ENCODE data around the gene PEX26.
"Not testable (repeated sequence)": the region's sequence is repeated elsewhere in the genome, so short reads cannot be mapped to it uniquely, and the experiment has no call there.

The PEX26 gene

DNA sequence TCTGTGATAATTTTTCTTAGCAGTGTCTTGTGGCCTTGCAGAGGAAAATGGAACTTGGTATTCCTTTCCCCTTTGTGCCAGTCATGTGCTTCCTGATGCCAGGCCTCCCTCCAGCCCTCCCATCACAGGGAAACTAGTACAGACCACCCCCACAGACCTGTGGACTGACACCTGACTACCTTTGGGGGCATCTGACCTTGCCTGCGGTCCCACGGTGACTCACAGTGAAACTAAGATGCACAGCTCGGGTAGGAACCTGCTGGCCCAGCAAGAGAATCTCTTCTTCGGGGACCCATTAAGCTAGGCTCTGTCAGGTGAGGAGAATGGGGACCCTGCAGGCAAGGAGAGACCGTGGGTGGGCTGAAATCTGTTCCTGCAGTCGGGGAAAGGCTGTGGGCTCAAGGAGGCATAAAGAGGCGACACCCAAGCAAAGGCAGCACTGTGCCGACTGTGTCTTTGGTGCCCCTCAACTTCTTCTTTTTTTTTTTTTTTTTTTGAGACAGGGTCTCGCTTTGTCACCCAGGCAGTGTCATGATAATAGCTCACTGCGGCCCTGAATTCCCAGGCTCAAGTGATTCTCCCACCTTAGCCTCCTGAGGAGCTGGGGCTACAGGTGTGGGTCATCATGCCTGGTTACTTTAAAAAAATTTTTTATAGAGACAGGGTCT lies 20.8 kb upstream of the PEX26 start:
- DNase-seq = no peak

DNA sequence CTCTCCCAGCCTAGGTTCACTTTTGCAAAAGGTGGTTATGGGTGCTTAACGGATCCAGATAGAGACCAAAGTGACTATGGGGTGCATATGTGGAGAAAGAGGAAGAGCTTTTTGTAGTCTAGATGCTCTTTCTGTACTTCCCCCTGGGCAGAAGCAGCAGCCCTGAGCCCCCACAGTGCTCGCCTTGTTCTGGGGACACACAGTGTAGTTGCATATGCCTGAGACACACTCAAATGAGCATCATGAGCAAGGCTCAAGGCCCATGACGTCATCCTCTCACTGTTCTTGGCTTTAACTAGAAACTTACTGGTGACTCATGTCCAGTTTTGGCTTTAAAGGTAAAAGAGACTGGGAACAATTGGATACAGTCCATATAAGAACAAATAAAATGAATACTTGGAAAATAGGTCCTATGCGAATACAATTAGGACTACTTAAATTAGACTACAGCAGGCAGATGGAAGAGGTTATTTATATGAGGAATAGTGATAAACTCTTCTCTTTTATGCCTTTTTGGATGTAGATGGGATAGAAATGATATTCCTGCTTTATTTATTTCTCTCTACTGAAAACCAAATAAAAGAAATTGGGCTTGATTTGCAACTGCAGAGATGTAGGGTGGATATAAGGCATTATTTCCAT lies 20.1 kb upstream of the PEX26 start:
- DNase-seq = no peak

DNA sequence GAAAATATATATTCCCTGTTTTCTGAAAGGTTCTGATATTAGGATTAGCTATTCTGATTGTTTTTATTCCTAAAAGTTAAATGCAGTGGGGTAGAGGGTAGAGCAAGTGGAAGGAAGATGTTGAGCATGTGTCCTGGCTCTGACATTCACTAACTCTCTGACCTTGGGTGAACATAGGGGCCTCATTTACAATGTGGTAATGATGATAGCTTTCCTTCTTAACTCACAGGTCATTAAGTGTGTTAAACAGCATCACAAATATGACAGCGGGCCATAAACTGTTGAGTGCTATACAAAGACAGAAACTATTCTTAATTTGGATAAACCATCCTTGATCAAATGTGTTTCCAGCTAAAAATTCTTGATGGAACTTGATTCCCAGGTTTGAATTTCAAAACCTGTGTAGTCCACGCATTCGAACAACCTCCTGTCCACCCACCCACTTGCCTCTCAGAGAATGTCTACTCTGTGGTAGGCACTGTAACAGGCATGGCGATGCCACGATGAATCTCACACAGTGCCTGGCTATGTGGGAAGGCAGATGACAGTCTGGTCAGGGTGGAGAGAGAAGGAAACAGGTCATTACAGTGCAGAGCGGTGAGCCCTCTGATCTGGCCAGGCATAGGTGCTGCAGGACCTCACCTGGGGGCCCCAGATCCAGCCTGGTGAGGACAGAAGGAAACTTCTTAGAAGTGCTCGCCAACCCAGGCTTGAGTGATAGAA lies 19.3 kb upstream of the PEX26 start:
- no peak for DNase-seq

- DNase-seq = no peak
These were observed 18.7 kb upstream of the PEX26 start for GRCh38 chr22:18059094-18059417.

GRCh38 chr22:18059473-18059872 lies 18.3 kb upstream of the PEX26 start:
- no peak for DNase-seq

GRCh38 chr22:18059991-18060390 lies 17.8 kb upstream of the PEX26 start:
- DNase-seq = no peak

GRCh38 chr22:18060646-18061620 lies 16.9 kb upstream of the PEX26 start:
- no peak for DNase-seq

GRCh38 chr22:18062421-18062820 lies 15.4 kb upstream of the PEX26 start:
- DNase-seq = no peak

DNA sequence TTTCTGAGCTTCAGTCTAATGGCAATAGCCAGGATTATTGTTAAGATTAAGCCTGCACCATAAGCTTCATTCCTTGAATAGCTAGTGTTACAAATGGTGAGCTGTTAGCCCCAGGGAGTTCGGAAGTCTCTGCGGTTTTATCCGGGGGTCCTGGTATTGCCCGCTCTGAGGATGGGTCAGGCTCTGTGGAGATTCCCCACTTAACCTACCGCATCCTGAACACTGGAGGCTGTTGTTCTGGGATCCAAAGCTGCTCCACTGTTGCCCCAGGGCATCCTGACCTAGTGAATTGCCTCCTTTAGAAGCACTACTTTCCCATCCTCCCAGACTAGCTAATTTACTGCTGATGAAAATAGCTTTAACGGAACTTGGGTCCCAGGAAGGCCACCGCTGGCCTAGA lies 14.5 kb upstream of the PEX26 start:
- DNase-seq = no peak

DNA sequence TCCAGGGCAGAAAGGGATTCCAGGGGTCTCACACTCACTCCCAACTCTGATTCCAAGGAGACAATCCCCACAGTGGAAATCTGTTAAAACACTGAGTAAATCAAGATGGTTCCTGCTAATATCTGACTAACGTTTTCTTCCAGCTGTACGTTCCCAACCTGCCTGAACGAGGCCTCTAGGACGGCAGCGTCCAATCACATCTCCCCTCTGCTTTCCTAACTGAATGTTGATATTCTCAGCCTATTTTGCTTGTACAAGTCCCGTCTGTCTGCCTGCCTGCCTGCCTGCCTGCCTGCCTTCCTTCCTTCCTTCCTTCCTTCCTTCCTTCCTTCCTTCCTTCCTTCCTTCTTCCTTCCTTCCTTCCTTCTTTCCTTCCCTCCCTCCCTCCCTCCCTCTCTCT lies 14.1 kb upstream of the PEX26 start:
- not testable (repeated sequence) for DNase-seq

DNA sequence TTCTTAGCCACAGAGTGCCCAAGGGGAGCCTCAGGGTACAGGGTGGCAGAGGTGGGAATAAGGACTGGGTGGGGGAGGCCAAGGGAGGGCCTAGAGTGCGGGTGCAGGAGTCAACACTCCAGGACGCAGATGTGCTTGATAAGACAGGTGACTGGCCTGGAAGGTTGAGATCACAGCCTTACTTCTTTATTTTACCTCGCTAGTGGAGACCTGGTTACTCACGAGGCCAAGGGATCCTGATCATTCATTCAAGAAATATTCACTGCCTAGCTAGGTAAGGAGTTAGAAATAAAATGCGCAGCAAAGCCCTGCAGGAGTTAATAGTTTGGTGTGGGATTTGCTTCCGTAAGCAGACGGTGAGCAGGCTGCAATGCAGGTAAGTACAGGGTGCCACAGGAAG lies 13.2 kb upstream of the PEX26 start:
- no peak for DNase-seq

DNA sequence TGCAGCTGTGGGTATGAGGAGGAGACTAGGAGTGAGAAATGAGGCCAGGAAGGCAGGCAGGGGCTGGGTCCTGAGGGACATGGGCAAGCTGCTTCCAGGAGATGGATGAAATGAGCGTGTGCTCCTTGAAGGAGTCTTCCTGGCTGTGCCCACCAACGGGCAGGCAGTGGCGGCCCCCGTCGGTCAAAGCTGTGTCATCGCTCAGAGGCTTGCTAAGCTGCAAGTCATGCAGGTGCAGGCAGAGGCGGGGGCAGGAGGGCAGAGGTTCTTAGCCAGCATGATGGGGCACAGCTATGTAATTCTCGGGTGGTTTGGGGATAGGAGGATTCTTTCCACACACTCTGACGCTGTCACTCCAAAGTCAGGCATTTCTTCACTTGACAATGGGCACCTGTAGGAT lies 12.5 kb upstream of the PEX26 start:
- DNase-seq = no peak

GRCh38 chr22:18066181-18066859 lies 11.5 kb upstream of the PEX26 start:
- no peak for DNase-seq

DNA sequence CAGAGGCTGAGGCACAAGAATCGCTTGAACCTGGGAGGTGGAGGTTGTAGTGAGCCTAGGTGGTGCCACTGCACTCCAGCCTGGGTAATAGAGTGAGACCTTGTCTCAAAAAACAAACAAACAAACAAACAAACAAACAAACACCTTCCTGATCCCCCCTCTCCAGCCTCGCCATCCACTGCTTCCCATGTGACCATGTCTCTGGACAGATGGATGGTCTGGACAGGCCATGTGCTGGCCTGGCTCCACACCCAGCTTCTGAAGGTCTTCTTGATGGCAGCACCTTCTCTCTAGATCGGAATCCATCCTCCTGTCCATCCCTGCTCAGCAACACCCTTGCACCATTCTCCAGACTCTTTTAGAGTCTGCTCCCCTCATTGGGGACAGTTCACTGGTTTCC lies 10.7 kb upstream of the PEX26 start:
- no peak for DNase-seq

DNA sequence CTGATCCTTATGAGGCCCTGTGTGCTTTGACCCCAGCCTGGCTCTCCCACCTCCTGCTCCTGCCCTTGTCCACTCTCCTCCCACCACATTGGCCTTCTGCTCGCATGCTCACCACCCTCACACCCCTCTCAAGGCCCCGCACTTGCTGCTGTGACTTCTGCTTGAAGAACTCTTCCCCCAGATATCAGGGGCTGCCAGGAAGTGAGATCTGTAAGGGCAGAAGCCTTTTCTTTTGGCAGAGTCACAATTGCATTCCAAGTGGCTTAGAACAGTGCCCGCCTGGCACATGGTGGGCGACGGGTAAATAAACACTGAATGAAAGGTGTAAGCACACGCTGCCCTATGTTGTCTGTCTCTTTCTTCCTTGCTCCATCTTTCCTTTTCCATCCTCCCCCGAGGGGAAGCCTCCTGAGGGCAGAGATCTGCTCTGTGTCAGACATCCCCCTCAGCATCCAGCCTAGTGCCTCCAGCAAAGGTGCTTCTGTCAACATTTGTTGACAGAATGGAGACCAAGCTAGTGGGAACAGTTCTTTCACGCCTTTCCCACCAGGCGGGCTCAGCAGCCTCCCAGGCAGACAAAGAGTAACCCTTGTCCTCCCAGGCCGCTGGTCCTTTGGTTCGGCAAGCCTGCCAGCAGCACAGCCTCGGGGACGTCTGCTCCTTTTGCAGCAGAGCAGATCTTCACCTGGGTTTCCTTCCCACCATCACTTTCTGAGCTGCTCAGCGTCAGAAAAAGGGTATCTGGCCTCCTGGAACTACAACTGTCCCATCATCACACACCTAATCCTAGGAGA lies 10.0 kb upstream of the PEX26 start:
- DNase-seq = no peak

DNA sequence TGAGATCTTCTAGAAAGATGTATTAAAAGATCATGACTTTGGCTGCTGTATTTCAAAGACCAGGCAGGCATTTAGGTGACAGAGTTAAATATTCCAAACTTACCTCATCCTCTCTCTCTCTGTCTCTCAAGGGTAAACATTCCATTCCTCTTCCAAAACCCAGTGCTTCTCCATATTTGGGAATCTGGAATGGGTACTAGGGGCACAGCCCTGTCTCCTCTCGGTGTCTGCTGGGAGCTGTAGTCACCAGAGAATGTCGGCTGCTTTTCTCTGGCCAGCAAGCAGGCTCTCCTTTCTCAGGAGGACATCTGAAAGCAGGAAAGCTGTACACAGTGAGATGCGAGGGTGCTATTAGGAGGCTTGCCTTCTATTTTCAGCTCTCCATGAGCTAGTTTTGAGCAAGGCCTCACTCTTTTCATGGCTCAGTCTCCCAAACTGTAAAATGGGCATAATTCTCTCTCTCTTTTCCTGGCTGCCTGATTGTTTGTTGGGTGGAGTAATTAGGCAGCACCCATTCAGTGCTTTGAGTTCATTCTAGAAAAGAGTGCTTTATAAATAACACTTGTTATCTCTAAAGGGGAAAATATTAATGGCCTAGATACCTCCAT lies 9.3 kb upstream of the PEX26 start:
- DNase-seq = no peak

- DNase-seq = no peak
These were observed 8.7 kb upstream of the PEX26 start for GRCh38 chr22:18069041-18069440.

DNA sequence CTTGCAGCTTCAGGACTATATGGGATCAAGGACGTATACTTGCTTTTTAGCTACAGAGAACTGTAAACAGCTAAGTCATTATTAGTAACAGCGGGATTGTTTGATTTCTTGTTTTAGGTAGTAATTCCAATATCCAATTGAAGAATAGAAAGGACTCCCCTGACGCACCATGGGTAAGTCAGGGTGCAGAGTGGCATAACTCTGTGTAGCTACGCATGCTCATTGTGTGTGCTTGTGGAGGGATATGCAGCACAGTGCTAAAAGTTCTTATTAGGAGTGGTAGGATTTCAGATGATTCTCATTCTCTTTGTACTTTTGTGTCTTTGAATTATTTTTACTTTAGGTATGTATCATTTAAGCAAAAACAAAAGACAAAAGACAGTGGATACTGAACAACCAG lies 7.7 kb upstream of the PEX26 start:
- DNase-seq = no peak

- DNase-seq = no peak
These were observed 7.1 kb upstream of the PEX26 start for GRCh38 chr22:18070556-18071306.

GRCh38 chr22:18071307-18071967 lies 6.4 kb upstream of the PEX26 start:
- DNase-seq = not testable (repeated sequence)
